GM18951 (cell line): ENCODE measurements around the gene ELP1.
"Not testable (repeated sequence)": the region's sequence is repeated elsewhere in the genome, so short reads cannot be mapped to it uniquely, and the experiment has no call there.

ENCODE experiments used
- POLR2A ChIP-seq: IDR thresholded peaks from 4 replicates; pipeline ENCODE4 v1.6.1; 2011; ENCODE audit warnings: mild to moderate bottlenecking; ENCODE audit not compliant: insufficient read length, insufficient read depth; ENCODE audit errors: extremely low read depth
- in situ Hi-C: fragments of 300-500 bp; cut with MboI; formaldehyde crosslinking; loops from one replicate; pipeline ENCODE4 v1.12.0; 2022; ENCODE audit warnings: low sequenced_read_pairs, mixed read lengths, inconsistent platforms; ENCODE audit not compliant: unreplicated experiment

ELP1 gene

GRCh38 chr9:108842610-108843295, 91.2 kb downstream of the ELP1 start:
- no peak for TF ChIP-seq POLR2A
- in situ Hi-C loops, result no loop called here

- in situ Hi-C loops, result not testable (repeated sequence)
These were observed 94.4 kb downstream of the ELP1 start for GRCh38 chr9:108839561-108839960.

- in situ Hi-C loops, result no loop called here
These were observed 95.9 kb downstream of the ELP1 start for GRCh38 chr9:108838017-108838416.

GRCh38 chr9:108837530-108837929, 96.4 kb downstream of the ELP1 start:
- no peak for TF ChIP-seq POLR2A
- in situ Hi-C loops, result no loop called here

More at GRCh38 chr9:108838017-108838416, 95.9 kb downstream of the ELP1 start:
- no peak for TF ChIP-seq POLR2A

GRCh38 chr9:108836781-108837180, 97.1 kb downstream of the ELP1 start:
- TF ChIP-seq POLR2A, result no peak
- in situ Hi-C loops, result no loop called here

GRCh38 chr9:108836319-108836718, 97.6 kb downstream of the ELP1 start:
- in situ Hi-C loops, result no loop called here
- TF ChIP-seq POLR2A, result no peak

GRCh38 chr9:108835831-108836230, 98.1 kb downstream of the ELP1 start:
- no peak for TF ChIP-seq POLR2A
- in situ Hi-C loops, result no loop called here

GRCh38 chr9:108834959-108835665, 98.8 kb downstream of the ELP1 start:
- in situ Hi-C loops, result no loop called here
- no peak for TF ChIP-seq POLR2A

- TF ChIP-seq POLR2A, result no peak
- in situ Hi-C loops, result no loop called here
These were observed 101.8 kb downstream of the ELP1 start for GRCh38 chr9:108832179-108832500.

- in situ Hi-C loops, result no loop called here
- TF ChIP-seq POLR2A, result no peak
These were observed 102.3 kb downstream of the ELP1 start for GRCh38 chr9:108831496-108832178.

GRCh38 chr9:108830272-108830671, 103.7 kb downstream of the ELP1 start:
- TF ChIP-seq POLR2A, result no peak

GRCh38 chr9:108823829-108824228, 110.1 kb downstream of the ELP1 start:
- in situ Hi-C loops, result no loop called here
- no peak for TF ChIP-seq POLR2A

More at GRCh38 chr9:108830272-108830671, 103.7 kb downstream of the ELP1 start:
- in situ Hi-C loops, result no loop called here
